ENCODE results near the gene GMEB2.
"Not testable (repeated sequence)": the region's sequence is repeated elsewhere in the genome, so short reads cannot be mapped to it uniquely, and the experiment has no call there.

GMEB2 gene

GRCh38 chr20:63586797-63587196 is 40.1 kb downstream of the GMEB2 start:
- no peak for DNase-seq

- DNase-seq: no peak
Measured at GRCh38 chr20:63585616-63586565, 41.0 kb downstream of the GMEB2 start.

- DNase-seq: no peak
Measured at GRCh38 chr20:63582382-63583063, 44.4 kb downstream of the GMEB2 start.

DNA sequence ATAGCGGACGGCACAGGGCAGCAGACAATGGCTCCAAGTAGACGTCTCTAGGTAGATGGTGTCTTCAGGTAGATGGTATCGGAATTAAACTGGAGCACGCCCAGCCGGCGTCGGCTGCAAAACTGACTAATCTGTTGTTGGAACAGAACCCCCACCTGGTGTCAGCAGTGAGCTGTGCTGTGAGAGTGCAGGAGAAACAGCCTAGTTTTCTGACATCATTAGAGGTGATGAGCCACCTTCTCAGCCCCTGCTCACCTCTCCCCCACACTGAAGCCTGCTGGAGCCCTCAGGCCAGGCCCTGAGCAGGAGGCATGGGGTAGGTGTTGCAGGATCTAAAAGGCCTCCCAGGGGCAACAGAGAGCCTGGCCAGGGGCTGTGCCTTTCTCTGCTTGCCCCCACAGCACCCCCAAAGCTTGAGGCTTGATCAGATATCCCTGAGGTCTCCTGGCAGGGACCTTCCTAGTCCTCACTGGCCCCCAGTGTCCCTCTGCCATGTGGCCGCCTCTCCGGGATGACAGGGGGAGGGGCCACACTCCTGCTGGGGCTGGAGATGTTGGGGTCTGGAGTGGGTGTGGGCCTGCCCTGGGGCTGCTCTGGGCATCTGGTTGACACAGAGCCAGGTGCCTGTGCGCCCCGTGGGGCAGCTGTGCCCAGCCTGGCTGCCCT is 46.0 kb downstream of the GMEB2 start:
- peak; percentile 16 for DNase-seq

- DNase-seq: no peak
Measured at GRCh38 chr20:63579017-63579694, 47.7 kb downstream of the GMEB2 start.

DNA sequence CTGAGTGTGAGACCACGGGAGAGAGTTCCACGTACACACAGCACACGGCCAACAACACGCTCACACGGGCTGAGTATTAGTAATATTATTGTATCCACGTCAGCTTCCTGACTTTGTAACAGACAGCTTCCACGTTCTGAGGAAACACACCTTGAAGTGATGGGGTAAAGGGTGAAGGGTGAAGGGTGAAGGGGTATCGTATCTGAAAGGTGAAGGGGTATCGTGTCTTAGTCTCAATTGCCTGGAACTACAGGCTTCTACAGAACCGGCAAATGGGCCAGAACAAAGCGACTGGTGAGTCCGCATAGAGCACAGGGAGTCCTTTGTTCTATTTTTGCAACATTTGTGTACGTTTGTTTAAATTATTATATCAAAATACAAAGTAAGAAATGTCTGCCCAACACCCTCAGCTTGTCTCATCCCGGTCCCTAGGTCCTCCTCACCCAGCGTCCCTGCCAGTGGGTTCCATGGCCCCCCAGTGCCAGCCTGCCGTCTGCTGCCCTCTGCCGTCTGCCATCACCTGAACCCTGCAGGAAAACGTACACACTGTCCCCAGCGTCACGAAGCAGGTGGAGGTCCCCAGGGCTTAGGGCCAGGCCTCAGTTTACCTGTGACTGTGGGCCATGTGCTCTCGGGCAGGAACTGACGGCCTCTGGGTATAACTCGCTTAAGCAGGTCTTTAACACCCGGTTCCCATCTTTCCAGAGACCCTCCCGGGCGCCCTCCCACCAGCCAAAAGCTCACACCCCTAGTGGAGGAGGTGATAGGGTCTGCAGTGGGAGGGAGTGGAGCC is 48.5 kb downstream of the GMEB2 start:
- DNase-seq: no peak

DNA sequence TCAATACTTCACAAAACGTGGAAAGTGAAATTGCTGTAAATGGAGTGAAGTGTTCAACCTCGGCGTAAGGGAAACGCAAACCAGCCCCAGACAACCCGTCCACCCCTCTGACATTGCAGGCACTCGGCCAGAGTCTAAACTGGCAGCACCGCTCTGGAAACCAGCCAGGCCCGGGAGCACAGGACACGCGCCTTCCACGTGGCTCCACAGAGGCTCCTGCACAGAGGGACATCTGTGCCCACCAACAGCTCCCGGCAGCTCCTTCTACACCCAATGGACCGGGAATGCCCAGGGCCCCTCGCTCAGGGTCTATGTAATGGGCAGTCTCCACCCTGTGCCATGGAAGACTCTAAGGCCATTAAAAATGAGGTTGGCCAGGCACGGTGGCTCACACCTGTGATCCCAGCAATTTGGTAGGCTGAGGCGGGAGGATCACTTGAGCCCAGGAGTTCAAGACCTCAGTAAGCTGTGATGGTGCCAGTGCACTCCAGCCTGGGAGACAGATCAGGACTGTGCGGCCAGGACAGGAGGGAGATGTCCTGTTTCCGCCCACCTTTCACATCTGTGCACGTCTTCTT is 49.5 kb downstream of the GMEB2 start:
- DNase-seq: no peak

DNA sequence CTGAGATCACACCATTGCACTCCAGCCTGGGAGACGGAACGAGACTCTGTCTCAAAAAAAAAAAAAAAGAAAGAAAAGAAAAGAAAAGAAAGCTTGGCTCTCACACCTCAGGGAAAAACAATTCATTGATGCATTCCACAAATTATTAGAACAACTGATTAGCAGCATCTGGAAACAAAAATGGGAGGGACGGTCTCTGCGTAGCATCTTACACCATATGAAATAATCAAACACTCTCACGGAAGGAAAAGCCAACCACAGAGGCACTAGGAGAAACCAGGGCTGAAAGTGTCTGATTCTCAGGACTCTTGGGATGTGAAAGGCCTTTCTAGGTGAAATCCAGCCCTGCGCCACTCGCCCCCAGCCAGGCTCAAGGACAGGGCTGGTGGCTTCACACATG is 50.6 kb downstream of the GMEB2 start:
- no peak for DNase-seq

DNA sequence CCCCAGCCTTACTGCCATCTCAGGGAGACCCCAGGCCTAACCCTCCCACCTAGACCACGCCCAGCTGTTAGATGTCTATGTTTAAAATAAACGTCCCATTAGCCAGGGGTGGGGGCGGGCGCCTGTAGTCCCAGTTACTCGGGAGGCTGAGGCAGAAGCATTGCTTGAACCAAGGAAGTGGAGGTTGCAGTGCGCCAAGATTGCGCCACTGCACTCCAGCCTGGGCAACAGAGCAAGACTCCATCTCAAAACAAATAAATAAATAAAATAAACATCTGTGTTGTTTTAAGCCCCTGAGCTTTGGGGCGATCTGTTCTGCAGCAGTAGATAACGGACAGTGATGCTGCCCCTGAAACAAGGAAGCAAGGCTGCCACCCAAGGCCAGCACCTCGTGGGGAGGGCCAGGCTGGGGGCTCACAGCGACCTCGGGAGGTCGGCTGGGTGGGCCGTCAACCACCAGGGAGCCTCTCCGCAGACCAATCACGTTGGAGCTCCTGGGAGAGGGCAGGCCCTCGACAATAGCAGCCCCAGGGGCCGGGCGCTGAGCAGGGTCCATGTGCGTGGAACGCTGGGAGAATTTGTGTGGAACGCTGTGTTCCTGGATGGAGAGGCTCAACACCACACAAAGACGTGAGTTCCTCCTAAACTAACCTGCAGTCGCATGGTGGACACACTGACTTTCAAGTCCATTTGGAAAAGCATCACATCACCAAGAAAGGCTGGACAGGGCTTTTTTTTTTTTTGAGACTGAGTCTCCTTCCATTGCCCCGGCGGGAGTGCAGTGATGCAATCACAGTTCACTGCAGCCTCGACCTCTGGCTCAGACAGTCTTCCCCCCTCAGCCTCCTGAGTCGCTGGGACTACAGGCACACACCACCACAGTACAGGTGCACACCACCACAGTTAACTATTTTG is 51.8 kb downstream of the GMEB2 start:
- no peak for DNase-seq

DNA sequence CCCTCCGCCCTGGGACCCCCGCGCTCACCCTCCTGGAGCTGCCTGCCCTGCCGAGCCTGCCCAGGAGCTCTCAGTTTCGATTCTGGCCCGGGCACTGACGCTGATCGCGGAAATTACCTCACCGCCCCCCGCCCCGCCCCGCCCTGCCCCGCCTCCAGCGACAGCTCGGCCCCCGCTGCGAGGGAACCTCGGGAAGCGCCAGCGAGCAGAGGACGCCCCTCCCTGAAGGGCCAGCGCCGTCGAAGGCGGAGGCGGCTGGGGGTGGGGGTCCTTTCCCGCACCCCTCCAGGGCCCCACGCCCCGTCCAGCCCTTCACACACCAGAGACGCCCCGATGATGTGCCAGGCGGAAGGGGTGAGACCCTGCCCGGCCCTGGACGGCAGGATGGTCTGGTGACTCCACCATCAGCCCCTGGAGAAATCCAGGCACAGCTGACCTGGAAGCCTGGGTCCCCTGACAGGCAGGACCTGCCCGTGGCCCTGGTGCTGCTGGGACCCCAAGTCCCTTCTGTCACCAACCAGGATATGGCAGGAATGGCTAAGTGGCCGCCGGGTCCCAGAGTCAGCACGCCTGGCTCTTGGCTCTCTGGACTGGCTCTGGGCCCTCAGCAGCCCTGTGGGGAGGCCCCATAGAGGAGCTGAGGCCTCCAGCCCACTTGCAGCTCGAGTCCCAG is 52.6 kb downstream of the GMEB2 start, which contains the start of gene HELZ2:
Gene HELZ2 (minus strand): TSS at position 84 of the 673 bp plus-strand sequence. CDS start 1,854 bp downstream, outside the sequence.
- no peak for DNase-seq

DNA sequence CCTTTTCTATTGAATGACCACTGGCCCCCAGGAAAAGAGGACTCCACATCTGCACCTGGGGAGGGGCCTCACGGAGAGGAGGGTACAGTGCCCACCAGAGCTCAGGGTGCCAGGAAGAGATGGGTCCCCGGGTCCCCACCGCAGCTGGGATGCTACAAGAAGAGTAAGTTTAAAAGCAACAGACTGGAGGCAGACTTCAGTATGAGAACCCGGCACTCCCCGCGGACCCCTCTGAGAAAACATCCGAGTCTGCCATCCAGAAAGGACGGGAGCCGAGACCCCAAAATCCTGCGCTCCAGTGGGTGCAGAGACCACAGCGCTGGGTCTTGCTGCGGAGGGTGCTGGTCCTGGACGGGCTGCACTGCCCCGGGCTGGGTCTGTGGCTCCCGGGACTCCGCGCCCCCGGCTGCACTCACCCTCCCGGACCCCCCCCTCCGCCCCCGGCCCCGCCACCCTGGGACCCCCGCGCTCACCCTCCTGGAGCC is 53.2 kb downstream of the GMEB2 start:
- DNase-seq: no peak

DNA sequence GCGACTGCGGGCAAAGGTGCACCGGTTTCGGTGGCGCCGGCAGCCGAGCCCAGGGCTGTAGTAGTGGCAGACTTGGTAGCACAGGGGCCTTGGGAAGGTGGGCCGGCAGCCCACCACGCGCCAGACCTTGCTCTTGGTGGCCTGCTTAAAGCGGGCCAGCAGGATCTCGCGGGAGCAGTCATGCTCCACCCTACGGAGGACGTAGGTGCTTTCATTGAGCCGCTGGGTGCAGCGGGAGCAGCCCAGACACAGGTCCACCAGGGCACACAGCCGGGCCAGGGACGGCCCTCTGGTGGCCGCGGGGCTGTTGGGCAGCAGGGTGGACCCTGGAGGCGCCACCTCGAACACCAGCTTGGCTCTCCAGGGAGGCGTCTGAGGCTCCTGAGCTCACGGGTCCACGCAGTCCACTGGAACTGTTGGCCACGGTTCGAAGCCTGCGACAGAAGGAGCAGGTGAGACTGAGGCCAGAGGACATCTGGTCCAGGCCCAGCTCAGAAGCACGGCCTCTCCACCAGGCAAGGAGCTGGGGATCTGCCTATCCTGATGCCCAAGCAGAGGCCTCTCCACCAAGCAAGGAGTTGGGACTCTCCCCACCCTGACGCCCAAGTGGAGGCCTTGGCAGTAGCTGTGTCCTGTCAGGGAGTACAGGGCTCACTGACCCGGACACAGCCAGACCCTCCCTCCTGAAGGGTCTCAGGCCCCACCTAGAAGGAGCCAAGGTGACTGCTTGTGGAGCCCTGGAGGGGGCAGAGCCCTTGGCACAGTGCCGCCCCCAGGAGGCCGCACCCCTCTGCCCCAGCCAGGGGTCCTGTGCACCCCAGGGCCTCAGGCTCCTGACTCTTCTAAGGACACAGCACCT is 53.9 kb downstream of the GMEB2 start:
- DNase-seq: no peak

- no peak for DNase-seq
Measured at GRCh38 chr20:63572071-63572787, 54.7 kb downstream of the GMEB2 start.

DNA sequence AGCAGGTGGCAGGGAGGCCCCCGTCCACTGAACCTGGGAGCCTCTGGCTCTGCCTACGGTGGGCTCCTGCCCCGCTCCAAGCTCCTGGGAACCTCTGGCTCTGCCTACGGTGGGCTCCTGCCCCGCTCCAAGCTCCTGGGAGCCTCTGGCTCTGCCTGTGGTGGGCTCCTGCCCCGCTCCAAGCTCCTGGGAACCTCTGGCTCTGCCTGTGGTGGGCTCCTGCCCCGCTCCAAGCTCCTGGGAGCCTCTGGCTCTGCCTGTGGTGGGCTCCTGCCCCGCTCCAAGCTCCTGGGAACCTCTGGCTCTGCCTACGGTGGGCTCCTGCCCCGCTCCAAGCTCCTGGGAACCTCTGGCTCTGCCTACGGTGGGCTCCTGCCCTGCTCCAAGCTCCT is 55.8 kb downstream of the GMEB2 start:
- not testable (repeated sequence) for DNase-seq

DNA sequence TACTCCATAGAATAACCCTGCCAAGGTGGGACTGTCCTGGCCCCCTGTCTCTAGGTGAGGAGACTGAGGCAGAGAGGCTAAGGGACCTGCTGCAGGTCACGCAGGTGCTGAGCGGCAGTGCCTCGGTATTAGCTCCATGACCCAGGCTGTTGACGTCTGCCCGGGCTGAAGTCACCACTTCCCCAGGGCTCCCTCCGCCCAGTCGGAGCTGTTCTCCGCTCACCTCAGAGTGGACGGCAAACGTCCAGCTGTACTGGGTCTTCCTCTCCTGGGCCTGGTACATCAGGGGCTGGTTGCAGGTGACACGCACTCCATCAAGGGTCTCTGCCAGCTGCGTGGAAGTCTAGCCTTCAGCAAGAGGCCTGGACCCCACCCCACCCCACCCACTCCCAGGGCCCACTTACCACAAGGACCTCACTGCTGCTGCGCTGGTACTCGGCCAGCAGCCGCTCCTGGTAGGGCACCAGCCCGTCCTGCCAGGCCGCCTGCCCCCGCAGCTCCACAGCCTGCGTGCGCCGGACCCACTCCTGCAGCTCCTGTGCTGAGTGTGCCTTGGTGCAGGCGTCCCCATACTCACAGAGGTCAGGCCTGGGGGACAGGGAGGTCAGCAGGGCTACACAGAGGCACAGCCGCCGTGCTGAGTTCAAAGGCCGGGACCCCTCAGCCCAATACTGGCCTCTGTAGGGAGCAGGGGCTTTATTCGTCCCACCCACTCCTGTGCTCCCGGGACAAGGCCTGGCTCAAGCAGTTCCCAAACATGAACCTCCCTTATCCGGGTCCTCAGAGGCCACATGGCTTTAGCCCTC is 56.4 kb downstream of the GMEB2 start:
- DNase-seq: no peak

DNA sequence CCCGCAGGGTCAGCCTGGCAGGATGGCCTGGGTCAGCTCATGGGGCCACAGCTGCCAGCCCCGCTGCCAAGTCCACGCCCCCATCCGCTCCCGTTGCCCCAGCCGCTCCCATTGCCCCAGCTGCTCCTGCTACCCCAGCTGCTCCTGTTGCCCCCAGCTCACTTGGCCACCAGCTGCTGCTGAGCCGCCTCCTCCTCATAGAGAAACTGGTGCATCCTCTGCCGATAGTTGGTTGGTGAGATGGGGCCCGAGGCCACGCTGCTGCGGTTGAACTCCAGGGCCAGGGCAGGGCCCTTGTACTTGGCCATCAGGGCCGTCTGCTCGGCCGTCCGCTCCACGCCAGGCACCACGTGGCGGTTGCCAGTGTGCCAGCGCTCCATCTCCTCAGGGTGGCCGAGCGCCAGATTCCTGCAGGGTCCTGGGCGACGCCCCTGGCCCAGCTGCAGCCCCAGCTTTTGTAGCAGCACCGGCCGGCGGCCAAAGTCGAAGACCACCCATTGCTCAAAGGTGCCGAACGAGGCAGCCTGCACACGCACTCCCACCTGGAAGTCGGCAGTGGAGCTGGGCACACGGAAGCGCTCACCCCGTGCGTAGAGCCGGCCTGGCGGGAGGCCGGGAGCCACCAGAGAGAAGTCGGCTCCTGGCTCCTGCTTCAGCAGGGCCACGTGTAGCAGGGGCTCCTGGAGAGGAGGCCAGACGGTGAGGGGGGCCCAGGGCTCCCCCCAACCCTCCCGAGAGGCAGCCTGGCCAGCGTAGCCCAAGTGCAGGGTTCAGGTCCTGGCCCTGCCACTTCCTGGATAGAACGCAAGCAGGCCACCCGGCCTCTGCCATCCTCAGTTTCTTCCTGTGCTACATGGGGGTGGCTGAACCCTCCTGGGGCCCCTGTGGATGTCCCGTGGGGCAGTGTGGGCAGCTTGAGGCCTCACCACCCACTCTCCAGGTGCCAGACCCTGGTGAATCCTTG is 57.6 kb downstream of the GMEB2 start:
- DNase-seq: no peak

Data from KG1 (cell line).